ENCODE data around the gene CHST3.

GRCh38 chr10:71996592-71997371, 32.6 kb downstream of the CHST3 start:
- no peak for TF ChIP-seq CTCF (IDR thresholded peaks at IDR 0.05)
- no peak for TF ChIP-seq POLR2AphosphoS5 (IDR thresholded peaks at IDR 0.05)
- no peak for TF ChIP-seq POLR2A (IDR thresholded peaks at IDR 0.05)
